Prostate gland (tissue), 2 donors: ENCODE measurements around the gene CCDC102B.

Source experiments
- POLR2A ChIP-seq: fragments of 450-650 bp; IDR thresholded peaks from one replicate; pipeline ENCODE4 v1.6.1; 2016; ENCODE audit warnings: antibody characterized with exemption, mild to moderate bottlenecking
- TF ChIP-seq, protein P1 (sequence below), 4 experiments: fragments of 200-600 bp in 2 of 4; fragments of 450-650 bp in 2 of 4; sonication (generic) in 2 of 4; IDR thresholded peaks; 1 replicate in 3 of 4; 2 replicates in 1 of 4; pipeline ENCODE4 v1.5.1; 2016 to 2019; ENCODE audit warnings: antibody characterized with exemption in 4 of 4, mild to moderate bottlenecking in 2 of 4, moderate library complexity in 2 of 4

DNA sequence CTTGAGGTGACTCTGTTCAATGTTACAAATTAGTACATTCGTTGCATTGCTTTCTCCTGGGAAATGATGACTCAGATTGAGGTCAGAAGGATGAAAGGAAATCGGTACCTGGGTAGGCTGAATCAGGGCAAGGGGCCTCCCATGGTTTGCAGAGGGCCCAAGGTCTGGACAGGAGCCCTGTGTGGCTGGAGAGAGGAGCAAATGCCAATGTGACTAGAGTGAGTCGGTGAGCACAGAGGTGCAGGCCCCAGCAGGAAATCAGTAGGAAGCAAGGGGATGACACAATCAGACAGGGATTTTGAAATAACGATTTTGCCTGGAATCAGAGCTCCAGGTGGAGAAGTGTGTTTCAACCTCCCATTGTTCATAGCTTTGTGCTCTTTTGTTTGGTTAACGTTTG, 118.9 kb downstream of the CCDC102B start:
- no peak for TF ChIP-seq POLR2A
- TF ChIP-seq, protein P1, sequence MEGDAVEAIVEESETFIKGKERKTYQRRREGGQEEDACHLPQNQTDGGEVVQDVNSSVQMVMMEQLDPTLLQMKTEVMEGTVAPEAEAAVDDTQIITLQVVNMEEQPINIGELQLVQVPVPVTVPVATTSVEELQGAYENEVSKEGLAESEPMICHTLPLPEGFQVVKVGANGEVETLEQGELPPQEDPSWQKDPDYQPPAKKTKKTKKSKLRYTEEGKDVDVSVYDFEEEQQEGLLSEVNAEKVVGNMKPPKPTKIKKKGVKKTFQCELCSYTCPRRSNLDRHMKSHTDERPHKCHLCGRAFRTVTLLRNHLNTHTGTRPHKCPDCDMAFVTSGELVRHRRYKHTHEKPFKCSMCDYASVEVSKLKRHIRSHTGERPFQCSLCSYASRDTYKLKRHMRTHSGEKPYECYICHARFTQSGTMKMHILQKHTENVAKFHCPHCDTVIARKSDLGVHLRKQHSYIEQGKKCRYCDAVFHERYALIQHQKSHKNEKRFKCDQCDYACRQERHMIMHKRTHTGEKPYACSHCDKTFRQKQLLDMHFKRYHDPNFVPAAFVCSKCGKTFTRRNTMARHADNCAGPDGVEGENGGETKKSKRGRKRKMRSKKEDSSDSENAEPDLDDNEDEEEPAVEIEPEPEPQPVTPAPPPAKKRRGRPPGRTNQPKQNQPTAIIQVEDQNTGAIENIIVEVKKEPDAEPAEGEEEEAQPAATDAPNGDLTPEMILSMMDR (IDR thresholded peaks at IDR 0.05) = no peak
